GM19193 (cell line): ENCODE data around the gene GRHL1.

Experiments used
- POLR2A ChIP-seq: IDR thresholded peaks from 4 replicates; pipeline ENCODE4 v1.6.1; 2011; ENCODE audit not compliant: insufficient read depth, insufficient read length; ENCODE audit errors: extremely low read depth

The GRHL1 gene

GRCh38 chr2:9975805-9976447 lies 24.4 kb downstream of the GRHL1 start:
- TF ChIP-seq POLR2A = no peak

- TF ChIP-seq POLR2A = no peak
These were observed 28.5 kb downstream of the GRHL1 start for GRCh38 chr2:9979977-9980376.

GRCh38 chr2:9980520-9980919 lies 29.0 kb downstream of the GRHL1 start:
- no peak for TF ChIP-seq POLR2A

- TF ChIP-seq POLR2A = no peak
These were observed 30.2 kb downstream of the GRHL1 start for GRCh38 chr2:9981655-9982054.

- no peak for TF ChIP-seq POLR2A
These were observed 30.8 kb downstream of the GRHL1 start for GRCh38 chr2:9982248-9982647.

- TF ChIP-seq POLR2A = no peak
These were observed 31.4 kb downstream of the GRHL1 start for GRCh38 chr2:9982891-9983290.

GRCh38 chr2:9983401-9984216 lies 32.1 kb downstream of the GRHL1 start:
- no peak for TF ChIP-seq POLR2A

GRCh38 chr2:9984217-9984739 lies 32.8 kb downstream of the GRHL1 start:
- no peak for TF ChIP-seq POLR2A

GRCh38 chr2:9984871-9985480 lies 33.5 kb downstream of the GRHL1 start:
- TF ChIP-seq POLR2A = no peak

GRCh38 chr2:9985531-9986328 lies 34.2 kb downstream of the GRHL1 start:
- TF ChIP-seq POLR2A = no peak

- no peak for TF ChIP-seq POLR2A
These were observed 36.8 kb downstream of the GRHL1 start for GRCh38 chr2:9988320-9988719.

- TF ChIP-seq POLR2A = no peak
These were observed 39.2 kb downstream of the GRHL1 start for GRCh38 chr2:9990736-9991135.

GRCh38 chr2:9991221-9991620 lies 39.7 kb downstream of the GRHL1 start:
- no peak for TF ChIP-seq POLR2A

GRCh38 chr2:9991829-9992273 lies 40.4 kb downstream of the GRHL1 start:
- no peak for TF ChIP-seq POLR2A

- no peak for TF ChIP-seq POLR2A
These were observed 41.1 kb downstream of the GRHL1 start for GRCh38 chr2:9992427-9993187.
